ENCODE data around the gene LZTS2.

The LZTS2 gene

DNA sequence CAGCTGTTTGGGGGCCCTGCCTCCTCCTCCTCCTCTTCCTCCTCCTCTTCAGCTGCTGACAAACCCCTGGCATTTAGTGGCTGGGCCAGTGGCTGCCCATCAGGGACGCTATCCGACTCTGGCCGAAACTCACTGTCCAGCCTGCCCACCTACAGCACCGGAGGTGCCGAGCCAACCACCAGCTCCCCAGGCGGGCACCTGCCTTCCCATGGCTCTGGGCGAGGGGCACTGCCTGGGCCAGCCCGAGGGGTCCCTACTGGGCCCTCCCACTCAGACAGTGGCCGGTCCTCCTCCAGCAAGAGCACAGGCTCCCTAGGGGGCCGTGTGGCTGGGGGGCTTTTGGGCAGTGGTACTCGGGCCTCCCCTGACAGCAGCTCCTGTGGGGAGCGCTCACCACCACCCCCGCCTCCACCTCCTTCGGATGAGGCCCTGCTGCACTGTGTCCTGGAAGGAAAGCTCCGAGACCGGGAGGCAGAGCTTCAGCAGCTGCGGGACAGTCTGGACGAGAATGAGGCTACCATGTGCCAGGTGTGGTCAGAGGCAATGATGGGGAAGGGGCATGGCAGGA, 4.1 kb downstream of the LZTS2 start:
- H3K9me3 Mint-ChIP-seq: no peaks in the 10 kb centered on the region
- H3K4me1 Mint-ChIP-seq: peaks cover 18% of the 10 kb centered on the region
- TF ChIP-seq, protein P1, sequence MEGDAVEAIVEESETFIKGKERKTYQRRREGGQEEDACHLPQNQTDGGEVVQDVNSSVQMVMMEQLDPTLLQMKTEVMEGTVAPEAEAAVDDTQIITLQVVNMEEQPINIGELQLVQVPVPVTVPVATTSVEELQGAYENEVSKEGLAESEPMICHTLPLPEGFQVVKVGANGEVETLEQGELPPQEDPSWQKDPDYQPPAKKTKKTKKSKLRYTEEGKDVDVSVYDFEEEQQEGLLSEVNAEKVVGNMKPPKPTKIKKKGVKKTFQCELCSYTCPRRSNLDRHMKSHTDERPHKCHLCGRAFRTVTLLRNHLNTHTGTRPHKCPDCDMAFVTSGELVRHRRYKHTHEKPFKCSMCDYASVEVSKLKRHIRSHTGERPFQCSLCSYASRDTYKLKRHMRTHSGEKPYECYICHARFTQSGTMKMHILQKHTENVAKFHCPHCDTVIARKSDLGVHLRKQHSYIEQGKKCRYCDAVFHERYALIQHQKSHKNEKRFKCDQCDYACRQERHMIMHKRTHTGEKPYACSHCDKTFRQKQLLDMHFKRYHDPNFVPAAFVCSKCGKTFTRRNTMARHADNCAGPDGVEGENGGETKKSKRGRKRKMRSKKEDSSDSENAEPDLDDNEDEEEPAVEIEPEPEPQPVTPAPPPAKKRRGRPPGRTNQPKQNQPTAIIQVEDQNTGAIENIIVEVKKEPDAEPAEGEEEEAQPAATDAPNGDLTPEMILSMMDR (IDR thresholded peaks at IDR 0.05; ENCODE audit: unreplicated experiment in 3 of 3): no peak
- no peaks in the 10 kb centered on the region for H3K27me3 Mint-ChIP-seq (ENCODE audit: low read depth)
- H3K27ac Mint-ChIP-seq: no peak overlapping the region
- H3K36me3 Mint-ChIP-seq (ENCODE audit: low read depth): peaks cover 20% of the 10 kb centered on the region
- no peak overlapping the region for H3K4me3 Mint-ChIP-seq

DNA sequence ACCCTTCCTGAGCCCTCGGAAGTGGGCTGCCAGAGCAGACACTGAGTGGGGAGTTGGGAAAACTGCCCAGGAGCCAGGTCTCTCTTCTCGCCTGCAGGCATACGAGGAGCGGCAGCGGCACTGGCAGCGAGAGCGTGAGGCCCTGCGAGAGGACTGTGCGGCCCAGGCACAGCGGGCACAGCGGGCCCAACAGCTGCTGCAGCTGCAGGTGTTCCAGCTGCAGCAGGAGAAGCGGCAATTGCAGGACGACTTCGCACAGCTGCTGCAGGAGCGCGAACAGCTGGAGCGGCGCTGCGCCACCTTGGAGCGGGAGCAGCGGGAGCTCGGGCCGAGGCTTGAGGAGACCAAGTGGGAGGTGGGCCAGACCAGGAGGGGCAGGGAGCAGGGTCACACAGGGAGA, 5.8 kb downstream of the LZTS2 start:
- no peaks in the 10 kb centered on the region for H3K9me3 Mint-ChIP-seq

GRCh38 chr10:101005869-101006567, 6.4 kb downstream of the LZTS2 start:
- TF ChIP-seq, protein P1 (IDR thresholded peaks at IDR 0.05; ENCODE audit: unreplicated experiment in 3 of 3): no peak
- Mint-ChIP-seq H3K27me3 (ENCODE audit: low read depth) (no peaks in the 10 kb centered on the region), H3K9me3 (no peaks in the 10 kb centered on the region), H3K4me3 (no peak overlapping the region), H3K36me3 (ENCODE audit: low read depth) (peaks cover 20% of the 10 kb centered on the region), H3K27ac (no peak overlapping the region), H3K4me1 (peaks cover 14% of the 10 kb centered on the region)

More for the DNA sequence above, 5.8 kb downstream of the LZTS2 start:
- H3K4me1 Mint-ChIP-seq: peaks cover 17% of the 10 kb centered on the region
- TF ChIP-seq, protein P1 (IDR thresholded peaks at IDR 0.05; ENCODE audit: unreplicated experiment in 3 of 3): no peak
- H3K27ac Mint-ChIP-seq: no peak overlapping the region
- no peak overlapping the region for H3K4me3 Mint-ChIP-seq
- peaks cover 20% of the 10 kb centered on the region for H3K36me3 Mint-ChIP-seq (ENCODE audit: low read depth)
- H3K27me3 Mint-ChIP-seq (ENCODE audit: low read depth): no peaks in the 10 kb centered on the region

- Mint-ChIP-seq H3K9me3 (no peaks in the 10 kb centered on the region), H3K36me3 (ENCODE audit: low read depth) (peaks cover 20% of the 10 kb centered on the region), H3K27me3 (ENCODE audit: low read depth) (no peaks in the 10 kb centered on the region), H3K27ac (peak overlapping the region in 1 of 3 experiments; percentile 45), H3K4me3 (no peak overlapping the region), H3K4me1 (peaks cover 8% of the 10 kb centered on the region)
- TF ChIP-seq, protein P1 (IDR thresholded peaks at IDR 0.05; ENCODE audit: unreplicated experiment in 3 of 3): no peak
These were observed 7.0 kb downstream of the LZTS2 start for GRCh38 chr10:101006593-101007098.

DNA sequence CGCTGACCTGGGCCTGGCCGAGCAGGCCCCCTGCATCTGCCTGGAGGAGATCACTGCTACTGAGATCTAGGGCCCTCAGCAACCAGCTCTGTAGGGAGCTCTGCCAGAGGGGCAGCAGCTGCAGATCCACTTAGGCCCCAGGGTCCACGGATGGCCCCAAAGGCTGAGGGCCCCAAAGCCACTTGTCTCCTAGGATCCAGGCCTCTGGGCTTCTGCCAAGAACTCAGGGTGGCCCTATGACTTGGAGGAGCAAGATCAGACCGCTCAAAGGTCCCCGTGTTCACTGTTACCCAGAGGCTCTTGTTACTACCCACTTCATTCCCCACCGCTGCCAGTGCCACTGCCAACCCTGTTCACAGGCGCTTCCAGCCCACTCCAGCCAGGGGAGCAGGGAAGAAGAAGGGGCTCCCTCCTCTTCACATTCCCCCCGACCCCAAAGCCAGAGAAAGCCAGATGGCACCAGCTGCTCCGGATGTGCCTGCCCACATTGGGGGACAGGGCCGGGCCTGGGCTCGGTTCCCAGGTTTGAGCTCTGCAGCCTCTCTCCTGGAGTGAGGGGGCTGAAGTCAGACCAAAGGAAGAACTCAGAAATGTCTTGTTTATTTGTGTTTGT, 7.6 kb downstream of the LZTS2 start:
- Mint-ChIP-seq H3K4me1 (peaks cover 7% of the 10 kb centered on the region), H3K9me3 (no peaks in the 10 kb centered on the region), H3K27ac (peak overlapping the region in 1 of 3 experiments; percentile 45)

More for the DNA sequence above, 7.6 kb downstream of the LZTS2 start:
- H3K27me3 Mint-ChIP-seq (ENCODE audit: low read depth): no peaks in the 10 kb centered on the region
- TF ChIP-seq, protein P1 (IDR thresholded peaks at IDR 0.05; ENCODE audit: unreplicated experiment in 3 of 3): no peak
- peaks cover 20% of the 10 kb centered on the region for H3K36me3 Mint-ChIP-seq (ENCODE audit: low read depth)
- no peak overlapping the region for H3K4me3 Mint-ChIP-seq

Data from nephron (organoid).